Immature natural killer cell (primary cell): ENCODE data around the gene DHX29. TPM values are rescaled to one million over a fixed set of nuclear protein-coding genes. Genes with fewer than 3 reads are reported as not detected.
A peak's percentile ranks its signal among the peaks of the same experiment; 100 is the strongest.

Experiments
- DNase-seq, 3 donors: peaks; one replicate each; pipeline ENCODE4 v3.0.0; 2022; ENCODE audit warnings: mixed read lengths in 1 of 3
- H3K27ac Mint-ChIP-seq, 6 donors: one replicate each; pipeline ENCODE4 v1.8.0; 2020; ENCODE audit warnings: mixed read lengths in 6 of 6, mild to moderate bottlenecking in 5 of 6, inconsistent platforms in 4 of 6, moderate library complexity in 3 of 6
- H3K27me3 Mint-ChIP-seq, 3 donors: one replicate each; pipeline ENCODE4 v1.8.0; 2020 to 2021; ENCODE audit warnings: low read depth in 3 of 3, mild to moderate bottlenecking in 3 of 3, mixed read lengths in 3 of 3, moderate library complexity in 3 of 3, inconsistent platforms in 1 of 3
- H3K36me3 Mint-ChIP-seq, 3 donors: one replicate each; pipeline ENCODE4 v1.8.0; 2020; ENCODE audit warnings: mixed read lengths in 3 of 3, inconsistent platforms in 2 of 3, mild to moderate bottlenecking in 2 of 3
- H3K4me1 Mint-ChIP-seq, 2 donors: one replicate each; pipeline ENCODE4 v1.8.0; 2020; ENCODE audit warnings: inconsistent platforms in 2 of 2, mild to moderate bottlenecking in 2 of 2, mixed read lengths in 2 of 2, moderate library complexity in 1 of 2
- H3K4me3 Mint-ChIP-seq, 5 donors: one replicate each; pipeline ENCODE4 v1.8.0; 2020; ENCODE audit warnings: mild to moderate bottlenecking in 5 of 5, mixed read lengths in 5 of 5, inconsistent platforms in 3 of 5, moderate library complexity in 3 of 5
- H3K9me3 Mint-ChIP-seq, 6 donors: one replicate each; pipeline ENCODE4 v1.8.0; 2020; ENCODE audit warnings: mild to moderate bottlenecking in 6 of 6, mixed read lengths in 6 of 6, inconsistent platforms in 4 of 6, moderate library complexity in 3 of 6
- polyA plus RNA-seq, 3 donors: library from polyadenylated mRNA; unstranded; fragments of 300-500 nt; fragmentation: Illumina TruSeq; gene quantifications; one replicate each; pipeline ENCODE4 v1.2.3, GENCODE V29; 2021

DHX29 gene
- polyA plus RNA-seq, 3 donors from 2014 or later, result 10.6 to 17.9 (median 14.5) TPM

DNA sequence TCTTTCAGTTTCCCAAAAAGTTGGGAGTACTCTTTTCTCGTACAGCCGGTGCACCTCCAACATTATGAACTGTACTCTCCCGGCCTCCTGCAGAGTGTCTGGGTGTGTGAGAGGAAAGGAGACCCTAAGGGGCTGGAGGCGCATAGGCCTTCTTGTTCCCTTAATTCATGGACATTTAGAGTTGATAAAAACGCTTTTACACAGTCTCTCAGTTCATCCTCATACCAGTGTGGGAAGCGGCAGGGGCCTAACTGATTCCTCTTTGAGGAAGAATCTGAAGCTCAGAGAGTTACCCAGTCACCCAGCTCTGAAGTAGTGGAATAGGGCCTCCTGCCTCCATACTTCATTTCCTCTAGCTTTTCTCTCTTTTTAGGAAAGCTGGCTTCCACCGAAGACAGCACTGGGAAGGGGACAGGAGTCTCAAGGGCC is 83.7 kb downstream of the DHX29 start:
- Mint-ChIP-seq H3K4me1 (peaks cover 39 to 40% of the 10 kb centered on the region in 2 donors), H3K9me3 (peaks cover 0 to 2% (median 0%) of the 10 kb centered on the region in 6 donors)
- DNase-seq, result no peak

DNA sequence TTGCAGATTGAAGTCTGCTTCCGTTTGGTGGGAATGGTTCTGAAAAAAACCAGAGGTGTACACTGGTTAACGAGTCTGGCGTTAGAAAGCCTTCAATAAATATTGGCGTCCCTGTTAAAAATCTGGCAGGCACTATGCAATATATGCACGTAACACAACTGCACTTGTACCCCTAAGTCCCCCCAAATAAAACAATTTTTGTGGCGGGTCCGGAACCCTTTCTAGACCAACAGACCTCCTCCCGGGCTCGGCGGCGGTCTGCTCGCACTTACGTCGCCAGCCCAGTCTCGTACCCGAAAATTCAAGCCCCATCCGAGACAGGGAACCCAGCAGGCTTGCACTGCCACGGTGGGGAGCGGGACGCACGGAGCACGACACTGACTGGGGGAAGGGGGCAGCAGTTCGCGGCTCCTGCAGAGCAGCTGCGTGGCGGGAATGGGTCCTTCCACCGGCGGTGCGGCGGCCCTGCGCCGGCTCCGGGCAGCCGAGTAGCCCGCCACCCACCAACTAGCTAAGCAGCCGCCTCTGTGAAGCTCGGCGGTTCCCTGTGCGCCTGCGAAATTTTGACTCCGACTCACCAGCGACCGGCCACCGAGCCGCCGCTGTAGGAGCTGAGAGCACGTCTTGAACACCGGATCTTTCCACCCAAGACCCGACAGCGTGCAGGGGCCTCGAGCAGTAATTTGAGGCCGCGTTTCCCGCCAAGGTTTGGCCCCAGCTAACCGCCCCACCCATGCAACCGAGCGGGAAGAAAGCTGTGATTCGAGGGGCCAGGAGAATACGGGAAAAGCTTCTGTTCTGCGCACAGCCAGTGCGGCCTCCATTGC is 84.3 kb downstream of the DHX29 start:
- peaks cover 39 to 40% of the 10 kb centered on the region in 2 donors for H3K4me1 Mint-ChIP-seq
- H3K27me3 Mint-ChIP-seq, result peaks cover 29 to 58% (median 46%) of the 10 kb centered on the region in 3 donors
- DNase-seq, result no peak
- H3K27ac Mint-ChIP-seq, result no peak overlapping the region
- H3K4me3 Mint-ChIP-seq, result peak overlapping the region in 2 of 5 donors; percentile 21 to 57
- peaks cover 0 to 3% (median 0%) of the 10 kb centered on the region in 3 donors for H3K36me3 Mint-ChIP-seq
- peaks cover 0 to 2% (median 0%) of the 10 kb centered on the region in 6 donors for H3K9me3 Mint-ChIP-seq

More for the DNA sequence above, 83.7 kb downstream of the DHX29 start:
- H3K36me3 Mint-ChIP-seq, result peaks cover 0 to 3% (median 0%) of the 10 kb centered on the region in 3 donors
- H3K27me3 Mint-ChIP-seq, result peaks cover 29 to 58% (median 52%) of the 10 kb centered on the region in 3 donors
- H3K4me3 Mint-ChIP-seq, result peak overlapping the region in 2 of 5 donors; percentile 21 to 57
- H3K27ac Mint-ChIP-seq, result no peak overlapping the region

DNA sequence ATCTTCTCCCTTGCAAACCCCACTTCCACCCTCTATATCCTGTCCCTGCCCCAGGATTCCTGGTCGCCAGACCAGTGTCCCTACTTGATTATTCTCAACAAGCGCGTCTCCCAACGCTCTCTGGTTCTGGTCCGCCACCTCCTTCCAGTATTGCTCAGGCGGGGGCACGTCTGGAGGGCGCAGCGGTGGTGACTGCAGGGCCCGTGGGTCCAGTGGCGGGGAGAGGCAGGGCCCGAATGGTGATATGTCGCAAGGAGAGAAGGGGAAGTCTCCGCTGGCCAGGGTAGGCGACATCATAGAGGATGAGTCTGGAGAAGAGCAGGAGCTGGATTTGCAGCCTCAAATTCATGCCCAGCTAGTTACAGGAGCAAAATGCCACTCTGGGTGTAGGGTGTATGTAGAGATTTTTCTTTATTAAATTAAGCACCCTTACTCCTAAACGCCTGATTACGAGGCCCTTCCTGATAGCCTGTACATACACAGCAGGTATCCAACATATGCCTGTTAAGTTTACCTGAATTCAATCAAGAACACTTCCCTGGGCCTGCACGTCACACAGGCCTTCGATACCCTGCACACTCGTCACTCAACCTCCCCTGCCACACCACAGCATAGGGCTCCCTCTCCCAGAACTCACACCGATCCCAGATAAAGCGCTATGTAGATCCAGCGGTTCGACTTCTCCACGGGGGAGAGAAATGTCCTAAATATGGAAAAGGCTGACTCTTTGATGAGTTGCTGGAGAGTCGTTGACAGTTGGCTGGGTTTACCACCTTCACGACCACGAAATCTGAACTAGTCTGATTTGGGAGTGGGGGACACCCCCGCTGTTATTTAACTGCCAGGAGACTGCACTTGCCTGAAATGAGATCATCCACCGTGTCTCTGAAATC is 85.2 kb downstream of the DHX29 start:
- no peak for DNase-seq
- Mint-ChIP-seq H3K4me1 (peaks cover 32 to 34% of the 10 kb centered on the region in 2 donors), H3K9me3 (peaks cover 0 to 2% (median 0%) of the 10 kb centered on the region in 6 donors), H3K36me3 (peaks cover 0 to 3% (median 0%) of the 10 kb centered on the region in 3 donors), H3K27ac (no peak overlapping the region), H3K4me3 (peak overlapping the region in 2 of 5 donors; percentile 7 to 15), H3K27me3 (peaks cover 26 to 59% (median 40%) of the 10 kb centered on the region in 3 donors)

- DNase-seq, result no peak
- Mint-ChIP-seq H3K9me3 (peaks cover 0 to 2% (median 0%) of the 10 kb centered on the region in 6 donors), H3K4me3 (peak overlapping the region in 4 of 5 donors; percentile 6 to 66 (median 48)), H3K27ac (no peak overlapping the region), H3K27me3 (peaks cover 20 to 53% (median 37%) of the 10 kb centered on the region in 3 donors), H3K4me1 (peaks cover 26 to 32% of the 10 kb centered on the region in 2 donors), H3K36me3 (peaks cover 0 to 3% (median 0%) of the 10 kb centered on the region in 3 donors)
Measured at GRCh38 chr5:55220433-55221185, 86.9 kb downstream of the DHX29 start.

DNA sequence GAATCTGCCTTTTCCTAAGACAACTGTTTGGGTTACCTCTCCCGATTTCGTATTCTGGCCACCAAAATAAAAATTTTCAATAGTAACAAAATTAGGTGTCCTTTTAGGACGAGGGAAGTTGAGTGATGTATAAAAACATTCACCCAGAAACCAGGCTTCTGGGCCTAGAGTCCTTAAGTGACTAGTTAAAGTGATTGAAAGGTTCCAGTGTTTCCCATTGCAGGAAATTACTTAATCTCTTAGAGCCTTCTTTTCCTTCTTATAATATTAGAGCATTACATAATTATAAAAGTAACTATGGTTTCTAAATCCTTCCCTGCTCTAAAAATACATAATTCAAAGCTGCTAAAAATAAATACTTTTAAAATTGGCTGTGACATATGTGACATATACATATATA is 87.7 kb downstream of the DHX29 start:
- Mint-ChIP-seq H3K27me3 (peaks cover 19 to 45% (median 34%) of the 10 kb centered on the region in 3 donors), H3K9me3 (peaks cover 0 to 2% (median 0%) of the 10 kb centered on the region in 6 donors), H3K36me3 (peaks cover 0 to 3% (median 0%) of the 10 kb centered on the region in 3 donors), H3K4me3 (peak overlapping the region in 2 of 5 donors; percentile 14 to 20), H3K4me1 (peaks cover 26 to 32% of the 10 kb centered on the region in 2 donors), H3K27ac (no peak overlapping the region)
- no peak for DNase-seq

DNA sequence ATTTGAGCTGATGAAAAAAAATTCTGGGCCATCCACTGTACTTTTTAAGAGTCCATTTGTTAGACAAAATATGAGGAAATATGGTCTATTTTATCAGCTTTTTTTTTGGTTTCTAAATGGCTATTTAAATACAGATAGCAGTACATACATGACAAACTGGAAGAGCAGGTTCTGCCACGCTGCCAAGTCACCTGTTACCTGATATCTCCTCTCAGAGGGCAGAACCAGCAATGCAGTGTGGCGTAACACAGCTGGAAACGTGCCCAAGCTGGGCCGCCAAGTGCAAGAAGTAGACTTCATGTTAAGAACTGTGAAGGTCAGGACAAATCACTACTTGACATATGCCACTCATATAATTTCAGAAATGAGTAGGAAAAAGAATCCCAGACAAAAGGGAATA is 88.5 kb downstream of the DHX29 start:
- no peak for DNase-seq
- Mint-ChIP-seq H3K9me3 (peaks cover 0 to 2% (median 0%) of the 10 kb centered on the region in 6 donors), H3K27me3 (peaks cover 19 to 37% (median 30%) of the 10 kb centered on the region in 3 donors), H3K4me3 (no peak overlapping the region), H3K27ac (no peak overlapping the region), H3K36me3 (peaks cover 0 to 3% (median 0%) of the 10 kb centered on the region in 3 donors), H3K4me1 (peaks cover 26 to 31% of the 10 kb centered on the region in 2 donors)

GRCh38 chr5:55211184-55211874 is 96.2 kb downstream of the DHX29 start:
- no peak overlapping the region for H3K27ac Mint-ChIP-seq
- H3K9me3 Mint-ChIP-seq, result no peaks in the 10 kb centered on the region
- no peaks in the 10 kb centered on the region for H3K4me1 Mint-ChIP-seq
- no peaks in the 10 kb centered on the region for H3K36me3 Mint-ChIP-seq
- no peak overlapping the region for H3K4me3 Mint-ChIP-seq
- peaks cover 5 to 7% (median 7%) of the 10 kb centered on the region in 3 donors for H3K27me3 Mint-ChIP-seq
- DNase-seq, result no peak

Other genes with a start within 250 kb of the DHX29 start
- 1,000 to 10,000 TPM; 2,482 to 3,629 (median 2,746) TPM for gene GZMA, start 205.0 kb downstream of the DHX29 start, polyA plus RNA-seq
- gene GPX8, start 147.5 kb downstream of the DHX29 start, polyA plus RNA-seq, result not detected
- not detected for gene CDC20B, start 134.5 kb downstream of the DHX29 start, polyA plus RNA-seq
- gene MCIDAS, start 80.4 kb downstream of the DHX29 start, polyA plus RNA-seq, result not detected
- not detected for gene CCNO, start 74.1 kb downstream of the DHX29 start, polyA plus RNA-seq
- 10 to 100 TPM; 21.8 to 29.3 (median 24.4) TPM for gene MTREX, start 295 bp upstream of the DHX29 start, polyA plus RNA-seq
- 1 to 10 TPM; 2.2 to 9.8 (median 3.4) TPM for gene PLPP1, start 227.3 kb upstream of the DHX29 start, polyA plus RNA-seq